ENCODE measurements around the gene LINGO3.

LINGO3 gene

GRCh38 chr19:2333807-2334211 lies 25.9 kb upstream of the LINGO3 start:
- H3K27me3 ChIP-seq: no peaks in the 10 kb centered on the region
- H3K9me3 ChIP-seq: no peaks in the 10 kb centered on the region
- TF ChIP-seq CTCF (IDR thresholded peaks at IDR 0.05): no peak
- no peak for DNase-seq
- H3K36me3 ChIP-seq: peaks cover 0 to 11% (median 3%) of the 10 kb centered on the region in 3 donors
- intact Hi-C loops (cut with DNase I; ENCODE audit: low total_unique reads): no loop called here
- H3K4me1 ChIP-seq: peaks cover 0 to 47% (median 22%) of the 10 kb centered on the region in 4 donors
- H3K27ac ChIP-seq: no peak overlapping the region
- no peak overlapping the region for H3K4me3 ChIP-seq

- intact Hi-C loops (cut with DNase I; ENCODE audit: low total_unique reads): no loop called here
- Histone ChIP-seq H3K27me3 (no peaks in the 10 kb centered on the region), H3K36me3 (peaks cover 0 to 7% (median 0%) of the 10 kb centered on the region in 3 donors), H3K4me3 (no peak overlapping the region), H3K9me3 (no peaks in the 10 kb centered on the region), H3K4me1 (peaks cover 0 to 47% (median 22%) of the 10 kb centered on the region in 4 donors), H3K27ac (no peak overlapping the region)
- no peak for DNase-seq
- no peak for TF ChIP-seq CTCF (IDR thresholded peaks at IDR 0.05)
Observed at GRCh38 chr19:2333027-2333806, 25.3 kb upstream of the LINGO3 start.

GRCh38 chr19:2332341-2333026 lies 24.5 kb upstream of the LINGO3 start:
- H3K4me1 ChIP-seq: peaks cover 0 to 52% (median 27%) of the 10 kb centered on the region in 4 donors
- no peak for DNase-seq
- no peak overlapping the region for H3K27ac ChIP-seq
- TF ChIP-seq CTCF (IDR thresholded peaks at IDR 0.05): no peak
- no peak overlapping the region for H3K4me3 ChIP-seq
- no peaks in the 10 kb centered on the region for H3K27me3 ChIP-seq
- H3K9me3 ChIP-seq: no peaks in the 10 kb centered on the region
- H3K36me3 ChIP-seq: peaks cover 0 to 3% (median 0%) of the 10 kb centered on the region in 3 donors
- intact Hi-C loops (cut with DNase I; ENCODE audit: low total_unique reads): no loop called here

- Histone ChIP-seq H3K36me3 (no peaks in the 10 kb centered on the region), H3K27ac (no peak overlapping the region), H3K4me3 (no peak overlapping the region), H3K27me3 (no peaks in the 10 kb centered on the region), H3K9me3 (no peaks in the 10 kb centered on the region), H3K4me1 (peaks cover 0 to 60% (median 35%) of the 10 kb centered on the region in 4 donors)
- TF ChIP-seq CTCF (IDR thresholded peaks at IDR 0.05): no peak
- DNase-seq: no peak
- intact Hi-C loops (cut with DNase I; ENCODE audit: low total_unique reads): no loop called here
Observed at GRCh38 chr19:2331601-2332246, 23.8 kb upstream of the LINGO3 start.

GRCh38 chr19:2330632-2331284 lies 22.8 kb upstream of the LINGO3 start:
- DNase-seq: no peak
- H3K36me3 ChIP-seq: peaks cover 0 to 5% (median 0%) of the 10 kb centered on the region in 3 donors
- no peaks in the 10 kb centered on the region for H3K9me3 ChIP-seq
- H3K4me3 ChIP-seq: no peak overlapping the region
- intact Hi-C loops (cut with DNase I; ENCODE audit: low total_unique reads): no loop called here
- H3K27ac ChIP-seq: no peak overlapping the region
- H3K27me3 ChIP-seq: no peaks in the 10 kb centered on the region
- peaks cover 0 to 67% (median 37%) of the 10 kb centered on the region in 4 donors for H3K4me1 ChIP-seq
- TF ChIP-seq CTCF (IDR thresholded peaks at IDR 0.05): no peak
